Caco-2 (cell line): Measurements from ENCODE around the gene FAM120C. TPM values are rescaled to one million over a fixed set of nuclear protein-coding genes. Genes with fewer than 3 reads are reported as not detected.

Experiments used
- BruUV-seq: library from RNA; stranded (reverse); fragments of 400-500 nt; replicated peaks from 2 replicates; lab custom pipeline; 2021; lab: Mats Ljungman, UMichigan
- CTCF ChIA-PET: fragments of 300-600 bp; sonication (Branson Sonifier 250); formaldehyde crosslinking; loops from one replicate; lab custom pipeline; 2022; ENCODE audit warnings: antibody characterized with exemption; lab: Charles Lee
- POLR2A ChIA-PET: fragments of 300-600 bp; sonication (Branson Sonifier 250); formaldehyde crosslinking; loops from one replicate; lab custom pipeline; 2022; ENCODE audit warnings: antibody characterized with exemption; lab: Charles Lee
- DNase-seq, 2 experiments: peaks; one replicate each; pipeline versions ENCODE4 v3.0.0 to v3.0.0-alpha.2; 2020 to 2022
- H3K27me3 ChIP-seq: replicated peaks from 2 replicates; pipeline ENCODE4 v1.6.0; 2011; ENCODE audit warnings: low read length; ENCODE audit not compliant: control insufficient read depth, insufficient read depth
- H3K36me3 ChIP-seq: 2 replicates; pipeline ENCODE4 v1.5.1; 2011; ENCODE audit warnings: low read length; ENCODE audit not compliant: control insufficient read depth, insufficient read depth
- H3K4me1 ChIP-seq: fragments of 250-450 bp; sonication (Bioruptor Pico); 2 replicates; pipeline ENCODE4 v1.5.1; 2020; ENCODE audit warnings: mild to moderate bottlenecking
- H3K4me3 ChIP-seq: 2 replicates; pipeline ENCODE4 v1.5.1; 2011; ENCODE audit warnings: low read depth, mild to moderate bottlenecking, control low read depth, low read length
- H3K9me3 ChIP-seq: fragments of 250-450 bp; sonication (Bioruptor Pico); 2 replicates; pipeline ENCODE4 v1.5.1; 2020; ENCODE audit warnings: mild to moderate bottlenecking, moderate library complexity
- H3K27ac Mint-ChIP-seq: one replicate; pipeline ENCODE4 v1.8.0; 2022; ENCODE audit warnings: mixed read lengths; ENCODE audit not compliant: unreplicated experiment
- H3K27me3 Mint-ChIP-seq: one replicate; pipeline ENCODE4 v1.8.0; 2022; ENCODE audit warnings: mixed read lengths; ENCODE audit not compliant: insufficient read depth, unreplicated experiment
- H3K36me3 Mint-ChIP-seq: one replicate; pipeline ENCODE4 v1.8.0; 2022; ENCODE audit warnings: mild to moderate bottlenecking, mixed read lengths; ENCODE audit not compliant: insufficient read depth, unreplicated experiment
- H3K4me1 Mint-ChIP-seq: one replicate; pipeline ENCODE4 v1.8.0; 2022; ENCODE audit warnings: low read depth, mixed read lengths; ENCODE audit not compliant: unreplicated experiment
- H3K4me3 Mint-ChIP-seq: one replicate; pipeline ENCODE4 v1.8.0; 2022; ENCODE audit warnings: mild to moderate bottlenecking, moderate library complexity, mixed read lengths; ENCODE audit not compliant: unreplicated experiment
- H3K9me3 Mint-ChIP-seq: one replicate; pipeline ENCODE4 v1.8.0; 2022; ENCODE audit warnings: mixed read lengths; ENCODE audit not compliant: unreplicated experiment
- CTCF ChIP-seq, 2 experiments: fragments of 200-600 bp in 1 of 2; IDR thresholded peaks; 1 replicate in 1 of 2; 2 replicates in 1 of 2; pipeline versions ENCODE4 v1.5.1 to v1.8.0; 2011 to 2022; ENCODE audit warnings: antibody characterized with exemption in 1 of 2, control low read depth in 1 of 2, inconsistent platforms in 1 of 2, low read depth in 1 of 2, low read length in 1 of 2, mild to moderate bottlenecking in 1 of 2, moderate library complexity in 1 of 2; ENCODE audit not compliant: insufficient read depth in 1 of 2, severe bottlenecking in 1 of 2, unreplicated experiment in 1 of 2
- intact Hi-C: fragments of 100-400 bp; cut with micrococcal nuclease; formaldehyde crosslinking; loops from one replicate; pipeline ENCODE4 v1.10.0; 2022; ENCODE audit not compliant: unreplicated experiment
- total RNA-seq: library from RNA; stranded (reverse); gene quantifications from 2 replicates; pipeline ENCODE4 v1.2.3, GENCODE V29; 2022

The FAM120C gene
- total RNA-seq, 1 experiment from 2014 or later: 6.6 TPM

DNA sequence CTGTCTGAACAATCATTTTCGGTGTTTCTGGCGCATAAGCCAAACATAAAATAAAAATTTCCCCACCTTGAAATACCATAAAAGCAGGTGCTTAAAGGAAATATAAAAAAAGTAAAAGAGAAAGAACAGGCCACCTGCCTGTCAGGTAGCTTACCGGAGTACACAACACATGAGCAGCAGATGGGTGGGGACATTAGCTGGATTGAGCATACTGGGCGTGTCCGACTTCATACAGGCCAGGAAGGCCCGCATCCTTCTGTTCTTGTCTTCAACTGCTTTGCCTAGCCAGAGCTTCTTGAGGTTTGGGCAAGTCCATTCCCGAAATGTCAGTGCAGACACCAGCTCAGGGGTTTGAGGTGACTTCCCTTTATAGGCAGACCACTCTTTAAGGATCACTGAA lies 66.7 kb downstream of the FAM120C start:
- intact Hi-C loops: no loop called here
- H3K4me3 Mint-ChIP-seq: no peak overlapping the region

DNA sequence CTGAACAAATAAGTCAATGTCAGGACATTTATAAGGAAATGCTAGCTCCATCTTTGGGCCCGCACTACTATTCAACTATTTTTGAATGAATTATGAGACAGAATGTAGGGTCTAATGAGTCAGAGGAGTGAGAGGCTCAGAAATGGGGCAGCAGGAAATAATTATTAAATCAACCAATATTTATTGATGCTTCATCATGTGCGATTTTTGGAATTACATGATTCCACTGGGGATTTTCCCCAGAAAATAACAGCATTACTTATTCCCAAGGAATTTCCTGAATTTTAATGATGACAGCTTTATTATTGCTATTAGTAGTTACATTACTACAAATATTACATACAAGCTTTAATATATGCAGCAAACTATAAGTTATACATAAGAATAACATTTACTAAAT lies 89.5 kb downstream of the FAM120C start:
- no peak for TF ChIP-seq CTCF (IDR thresholded peaks at IDR 0.05; ENCODE audit: insufficient read depth in 1 of 2, low read depth in 1 of 2, low read length in 1 of 2, severe bottlenecking in 1 of 2, unreplicated experiment in 1 of 2)
- Histone ChIP-seq H3K36me3 (no peaks in the 10 kb centered on the region), H3K4me1 (no peaks in the 10 kb centered on the region), H3K9me3 (no peaks in the 10 kb centered on the region), H3K4me3 (no peak overlapping the region), H3K27me3 (no peaks in the 10 kb centered on the region)
- H3K4me1 Mint-ChIP-seq: no peaks in the 10 kb centered on the region
- intact Hi-C loops: no loop called here
- no TSS peak for BruUV-seq
- no peak for DNase-seq
- no peak overlapping the region for H3K27ac Mint-ChIP-seq
- H3K36me3 Mint-ChIP-seq: no peaks in the 10 kb centered on the region
- no peak overlapping the region for H3K4me3 Mint-ChIP-seq
- no peaks in the 10 kb centered on the region for H3K27me3 Mint-ChIP-seq
- POLR2A ChIA-PET: no interaction called here
- CTCF ChIA-PET: interaction anchor here (0.6 kb wide), 1 partner anchor 1654 kb away, joined by 6 read pairs; no protein-coding TSS in a partner anchor
- no peaks in the 10 kb centered on the region for H3K9me3 Mint-ChIP-seq

More for the DNA sequence above, 66.7 kb downstream of the FAM120C start:
- H3K4me3 ChIP-seq: no peak overlapping the region
- CTCF ChIA-PET: no interaction called here
- Mint-ChIP-seq H3K27me3 (no peaks in the 10 kb centered on the region), H3K27ac (no peak overlapping the region), H3K4me1 (no peaks in the 10 kb centered on the region), H3K9me3 (no peaks in the 10 kb centered on the region), H3K36me3 (no peaks in the 10 kb centered on the region)
- no peaks in the 10 kb centered on the region for H3K4me1 ChIP-seq
- no peak for DNase-seq
- BruUV-seq: no TSS peak
- no peaks in the 10 kb centered on the region for H3K9me3 ChIP-seq
- no peaks in the 10 kb centered on the region for H3K36me3 ChIP-seq
- POLR2A ChIA-PET: no interaction called here
- no peak for TF ChIP-seq CTCF (IDR thresholded peaks at IDR 0.05; ENCODE audit: insufficient read depth in 1 of 2, low read depth in 1 of 2, low read length in 1 of 2, severe bottlenecking in 1 of 2, unreplicated experiment in 1 of 2)
- no peaks in the 10 kb centered on the region for H3K27me3 ChIP-seq

DNA sequence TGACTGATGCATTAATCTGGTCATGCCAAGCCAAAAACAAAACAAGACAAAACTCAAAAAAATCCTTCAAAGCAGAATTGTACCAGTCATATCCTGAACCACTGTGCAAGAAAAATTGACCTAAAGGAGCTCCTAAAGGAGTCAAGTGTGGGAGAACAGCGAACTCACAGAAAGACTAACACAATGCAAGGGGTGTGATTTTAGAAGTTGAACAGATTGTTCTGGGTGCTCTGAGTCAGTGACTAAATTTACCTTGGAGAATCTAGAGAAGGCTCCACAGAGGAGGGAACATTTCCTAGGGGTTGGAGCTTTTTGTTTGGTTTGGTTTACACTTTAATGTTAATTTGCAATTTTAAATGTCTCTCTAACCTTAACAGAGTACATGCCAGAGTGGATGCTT lies 89.9 kb downstream of the FAM120C start:
- intact Hi-C loops: no loop called here
- DNase-seq: no peak
- H3K36me3 ChIP-seq: no peaks in the 10 kb centered on the region
- H3K4me3 ChIP-seq: no peak overlapping the region
- BruUV-seq: no TSS peak
- no peak for TF ChIP-seq CTCF (IDR thresholded peaks at IDR 0.05; ENCODE audit: insufficient read depth in 1 of 2, low read depth in 1 of 2, low read length in 1 of 2, severe bottlenecking in 1 of 2, unreplicated experiment in 1 of 2)
- H3K27ac Mint-ChIP-seq: no peak overlapping the region
- H3K27me3 Mint-ChIP-seq: no peaks in the 10 kb centered on the region
- no peaks in the 10 kb centered on the region for H3K36me3 Mint-ChIP-seq
- H3K9me3 Mint-ChIP-seq: no peaks in the 10 kb centered on the region
- ChIA-PET CTCF (no interaction called here), POLR2A (no interaction called here)
- H3K9me3 ChIP-seq: no peaks in the 10 kb centered on the region
- H3K27me3 ChIP-seq: no peaks in the 10 kb centered on the region
- no peak overlapping the region for H3K4me3 Mint-ChIP-seq
- no peaks in the 10 kb centered on the region for H3K4me1 Mint-ChIP-seq
- H3K4me1 ChIP-seq: no peaks in the 10 kb centered on the region
